ENCODE measurements around the gene CTNNA2. TPM values are rescaled to one million over a fixed set of nuclear protein-coding genes. Genes with fewer than 3 reads are reported as not detected.

The CTNNA2 gene
- total RNA-seq, 1 donor from 2014 or later: 2.9 TPM

- Histone ChIP-seq H3K4me1 (no peaks in the 10 kb centered on the region), H3K4me3 (no peak overlapping the region), H3K9me3 (no peaks in the 10 kb centered on the region), H3K27ac (no peak overlapping the region), H3K27me3 (no peaks in the 10 kb centered on the region), H3K36me3 (no peaks in the 10 kb centered on the region)
- intact Hi-C loops (cut with DNase I): no loop called here
- no peak for DNase-seq (ENCODE audit: extremely low spot score in 2 of 2)
- TF ChIP-seq CTCF (IDR thresholded peaks at IDR 0.05) (no peak), POLR2A (IDR thresholded peaks at IDR 0.05) (no peak), POLR2AphosphoS5 (IDR thresholded peaks at IDR 0.05; ENCODE audit: insufficient read depth in 1 of 2, low read depth in 1 of 2) (no peak)
Observed at GRCh38 chr2:79827881-79828280, 315.0 kb downstream of the CTNNA2 start.

GRCh38 chr2:79830501-79830900 lies 317.6 kb downstream of the CTNNA2 start:
- TF ChIP-seq CTCF (IDR thresholded peaks at IDR 0.05) (no peak), POLR2A (IDR thresholded peaks at IDR 0.05) (no peak), POLR2AphosphoS5 (IDR thresholded peaks at IDR 0.05; ENCODE audit: insufficient read depth in 1 of 2, low read depth in 1 of 2) (no peak)
- DNase-seq (ENCODE audit: extremely low spot score in 2 of 2): no peak
- no peaks in the 10 kb centered on the region for H3K9me3 ChIP-seq
- no peaks in the 10 kb centered on the region for H3K36me3 ChIP-seq
- H3K4me1 ChIP-seq: no peaks in the 10 kb centered on the region
- no peak overlapping the region for H3K4me3 ChIP-seq
- intact Hi-C loops (cut with DNase I): no loop called here
- no peak overlapping the region for H3K27ac ChIP-seq
- H3K27me3 ChIP-seq: no peaks in the 10 kb centered on the region

- H3K9me3 ChIP-seq: no peaks in the 10 kb centered on the region
- no peak overlapping the region for H3K27ac ChIP-seq
- no peak for DNase-seq (ENCODE audit: extremely low spot score in 2 of 2)
- H3K4me1 ChIP-seq: no peaks in the 10 kb centered on the region
- H3K36me3 ChIP-seq: no peaks in the 10 kb centered on the region
- no peaks in the 10 kb centered on the region for H3K27me3 ChIP-seq
- TF ChIP-seq CTCF (IDR thresholded peaks at IDR 0.05) (no peak), POLR2AphosphoS5 (IDR thresholded peaks at IDR 0.05; ENCODE audit: insufficient read depth in 1 of 2, low read depth in 1 of 2) (no peak), POLR2A (IDR thresholded peaks at IDR 0.05) (no peak)
- intact Hi-C loops (cut with DNase I): no loop called here
- H3K4me3 ChIP-seq: no peak overlapping the region
Observed at GRCh38 chr2:79831961-79832360, 319.1 kb downstream of the CTNNA2 start.

GRCh38 chr2:79832511-79833234 lies 319.8 kb downstream of the CTNNA2 start:
- TF ChIP-seq POLR2AphosphoS5 (IDR thresholded peaks at IDR 0.05; ENCODE audit: insufficient read depth in 1 of 2, low read depth in 1 of 2) (no peak), CTCF (IDR thresholded peaks at IDR 0.05) (no peak), POLR2A (IDR thresholded peaks at IDR 0.05) (no peak)
- no peaks in the 10 kb centered on the region for H3K36me3 ChIP-seq
- no peak overlapping the region for H3K27ac ChIP-seq
- no peak for DNase-seq (ENCODE audit: extremely low spot score in 2 of 2)
- intact Hi-C loops (cut with DNase I): no loop called here
- no peaks in the 10 kb centered on the region for H3K27me3 ChIP-seq
- H3K9me3 ChIP-seq: no peaks in the 10 kb centered on the region
- H3K4me3 ChIP-seq: no peak overlapping the region
- H3K4me1 ChIP-seq: no peaks in the 10 kb centered on the region

- Histone ChIP-seq H3K9me3 (no peaks in the 10 kb centered on the region), H3K27ac (no peak overlapping the region), H3K36me3 (no peaks in the 10 kb centered on the region), H3K4me1 (no peaks in the 10 kb centered on the region), H3K27me3 (no peaks in the 10 kb centered on the region), H3K4me3 (no peak overlapping the region)
- TF ChIP-seq POLR2AphosphoS5 (IDR thresholded peaks at IDR 0.05; ENCODE audit: insufficient read depth in 1 of 2, low read depth in 1 of 2) (no peak), CTCF (IDR thresholded peaks at IDR 0.05) (no peak), POLR2A (IDR thresholded peaks at IDR 0.05) (no peak)
- intact Hi-C loops (cut with DNase I): no loop called here
- no peak for DNase-seq (ENCODE audit: extremely low spot score in 2 of 2)
Observed at GRCh38 chr2:79833235-79833878, 320.5 kb downstream of the CTNNA2 start.

Data from vagina (tissue), 2 donors.